Glutamatergic neuron (in vitro differentiated cells): ENCODE measurements around the gene PPM1N. TPM values are rescaled to one million over a fixed set of nuclear protein-coding genes. Genes with fewer than 3 reads are reported as not detected.

Experiments used
- DNase-seq: peaks from one replicate; pipeline ENCODE4 v3.0.0; 2022
- H3K27ac Mint-ChIP-seq: one replicate; pipeline ENCODE4 v1.8.0; 2020; ENCODE audit warnings: mild to moderate bottlenecking, mixed read lengths, inconsistent platforms; ENCODE audit not compliant: unreplicated experiment
- H3K27me3 Mint-ChIP-seq: one replicate; pipeline ENCODE4 v1.8.0; 2020; ENCODE audit warnings: mild to moderate bottlenecking, moderate library complexity, mixed read lengths, inconsistent platforms; ENCODE audit not compliant: unreplicated experiment
- H3K36me3 Mint-ChIP-seq: one replicate; pipeline ENCODE4 v1.8.0; 2020; ENCODE audit warnings: mild to moderate bottlenecking, mixed read lengths, inconsistent platforms; ENCODE audit not compliant: unreplicated experiment
- H3K4me1 Mint-ChIP-seq: one replicate; pipeline ENCODE4 v1.8.0; 2020; ENCODE audit warnings: mild to moderate bottlenecking, low read depth, mixed read lengths, inconsistent platforms; ENCODE audit not compliant: unreplicated experiment
- H3K4me3 Mint-ChIP-seq: one replicate; pipeline ENCODE4 v1.8.0; 2020; ENCODE audit warnings: mild to moderate bottlenecking, mixed read lengths, inconsistent platforms; ENCODE audit not compliant: unreplicated experiment
- H3K9me3 Mint-ChIP-seq: one replicate; pipeline ENCODE4 v1.8.0; 2020; ENCODE audit warnings: mild to moderate bottlenecking, moderate library complexity, mixed read lengths, inconsistent platforms; ENCODE audit not compliant: unreplicated experiment
- total RNA-seq: library from RNA; stranded (reverse); fragmentation: NEBNext Ultra II Directional; extraction: Animal tissue kit (Norgen Biotek cat#: 25700); gene quantifications from one replicate; pipeline ENCODE4 v1.2.1, GENCODE V29; 2021; ENCODE audit not compliant: unreplicated experiment
- TF ChIP-seq, protein P1 (sequence below): fragments of 200-600 bp; sonication (generic); IDR thresholded peaks from one replicate; pipeline ENCODE4 v1.5.0; 2021; ENCODE audit not compliant: partially characterized antibody, unreplicated experiment

PPM1N gene
- total RNA-seq, 1 donor from 2014 or later: 6.6 TPM

- Mint-ChIP-seq H3K4me1 (peaks cover 13% of the 10 kb centered on the region), H3K27ac (no peak overlapping the region), H3K4me3 (no peak overlapping the region), H3K9me3 (peaks cover 11% of the 10 kb centered on the region), H3K27me3 (peaks cover 5% of the 10 kb centered on the region), H3K36me3 (peaks cover 16% of the 10 kb centered on the region)
- DNase-seq: no peak
- TF ChIP-seq, protein P1, sequence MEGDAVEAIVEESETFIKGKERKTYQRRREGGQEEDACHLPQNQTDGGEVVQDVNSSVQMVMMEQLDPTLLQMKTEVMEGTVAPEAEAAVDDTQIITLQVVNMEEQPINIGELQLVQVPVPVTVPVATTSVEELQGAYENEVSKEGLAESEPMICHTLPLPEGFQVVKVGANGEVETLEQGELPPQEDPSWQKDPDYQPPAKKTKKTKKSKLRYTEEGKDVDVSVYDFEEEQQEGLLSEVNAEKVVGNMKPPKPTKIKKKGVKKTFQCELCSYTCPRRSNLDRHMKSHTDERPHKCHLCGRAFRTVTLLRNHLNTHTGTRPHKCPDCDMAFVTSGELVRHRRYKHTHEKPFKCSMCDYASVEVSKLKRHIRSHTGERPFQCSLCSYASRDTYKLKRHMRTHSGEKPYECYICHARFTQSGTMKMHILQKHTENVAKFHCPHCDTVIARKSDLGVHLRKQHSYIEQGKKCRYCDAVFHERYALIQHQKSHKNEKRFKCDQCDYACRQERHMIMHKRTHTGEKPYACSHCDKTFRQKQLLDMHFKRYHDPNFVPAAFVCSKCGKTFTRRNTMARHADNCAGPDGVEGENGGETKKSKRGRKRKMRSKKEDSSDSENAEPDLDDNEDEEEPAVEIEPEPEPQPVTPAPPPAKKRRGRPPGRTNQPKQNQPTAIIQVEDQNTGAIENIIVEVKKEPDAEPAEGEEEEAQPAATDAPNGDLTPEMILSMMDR: no peak
Observed at GRCh38 chr19:45531349-45531748, 33.1 kb downstream of the PPM1N start.

GRCh38 chr19:45539459-45539858, 41.2 kb downstream of the PPM1N start:
- TF ChIP-seq, protein P1: no peak
- no peaks in the 10 kb centered on the region for H3K27me3 Mint-ChIP-seq
- no peaks in the 10 kb centered on the region for H3K9me3 Mint-ChIP-seq
- DNase-seq: no peak
- H3K27ac Mint-ChIP-seq: no peak overlapping the region
- H3K36me3 Mint-ChIP-seq: peaks cover 5% of the 10 kb centered on the region
- H3K4me3 Mint-ChIP-seq: no peak overlapping the region
- no peaks in the 10 kb centered on the region for H3K4me1 Mint-ChIP-seq

DNA sequence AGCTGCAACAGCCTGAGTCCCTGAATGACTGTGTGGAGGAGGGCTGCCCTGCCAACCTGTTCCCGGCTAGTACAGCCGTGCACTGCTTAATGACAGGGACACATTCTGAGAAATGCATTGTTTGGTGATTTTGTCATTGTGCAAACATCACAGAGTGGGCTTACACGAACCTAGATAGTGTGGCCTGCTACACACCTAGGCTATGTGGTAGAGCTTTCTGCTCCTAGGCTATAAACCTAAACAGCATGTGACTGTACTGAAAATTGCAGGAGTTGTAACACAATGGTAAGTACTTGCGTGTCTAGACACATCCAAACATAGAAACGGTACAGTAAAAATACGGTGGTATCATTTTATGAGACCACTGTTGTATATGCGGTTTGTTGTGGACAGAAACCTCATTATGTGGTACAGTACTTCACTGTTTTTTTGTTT, 44.0 kb downstream of the PPM1N start:
- Mint-ChIP-seq H3K4me3 (no peak overlapping the region), H3K27me3 (no peaks in the 10 kb centered on the region)

DNA sequence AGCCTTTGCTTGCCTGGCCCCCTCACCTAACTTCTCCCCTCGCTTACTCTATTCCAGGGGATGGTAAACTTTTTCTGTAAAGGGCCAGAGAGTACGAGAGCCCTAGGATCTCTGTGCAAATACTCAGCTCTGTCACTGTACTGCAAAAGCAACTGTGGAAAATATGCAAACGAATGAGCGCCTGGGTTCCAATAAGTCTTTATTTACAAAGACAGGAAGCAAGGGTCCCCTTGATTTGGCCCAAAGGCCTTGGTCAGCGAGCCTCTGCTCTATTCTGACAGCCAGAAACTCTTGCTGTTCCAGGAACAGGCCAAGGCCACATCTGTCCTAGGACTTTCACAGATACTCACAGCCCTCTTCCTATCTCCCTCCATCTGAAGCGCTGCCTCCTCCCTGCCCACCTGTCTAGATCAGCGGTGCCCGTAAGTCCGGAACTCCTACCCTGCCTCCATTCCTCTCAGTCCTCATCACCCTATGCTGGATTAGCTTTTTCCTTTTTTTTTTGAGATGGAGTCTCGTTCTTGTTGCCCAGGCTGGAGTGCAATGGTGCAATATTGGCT, 49.0 kb downstream of the PPM1N start:
- H3K27me3 Mint-ChIP-seq: peaks cover 1% of the 10 kb centered on the region

More for the DNA sequence above, 44.0 kb downstream of the PPM1N start:
- H3K4me1 Mint-ChIP-seq: no peaks in the 10 kb centered on the region
- no peaks in the 10 kb centered on the region for H3K36me3 Mint-ChIP-seq
- H3K9me3 Mint-ChIP-seq: no peaks in the 10 kb centered on the region
- TF ChIP-seq, protein P1: no peak
- no peak overlapping the region for H3K27ac Mint-ChIP-seq
- no peak for DNase-seq

More for the DNA sequence above, 49.0 kb downstream of the PPM1N start:
- TF ChIP-seq, protein P1: no peak
- Mint-ChIP-seq H3K9me3 (no peaks in the 10 kb centered on the region), H3K4me3 (no peak overlapping the region), H3K36me3 (no peaks in the 10 kb centered on the region), H3K27ac (no peak overlapping the region), H3K4me1 (no peaks in the 10 kb centered on the region)
- no peak for DNase-seq
